GM12873 (cell line): ENCODE data around the gene FAAP100.

ENCODE experiments used
- TF ChIP-seq, protein P1 (sequence below): IDR thresholded peaks from 2 replicates; pipeline ENCODE4 v1.5.1; 2012; ENCODE audit warnings: low read depth, mild to moderate bottlenecking, moderate library complexity, low read length, control low read depth; ENCODE audit not compliant: insufficient read depth; ENCODE audit errors: missing control alignments

FAAP100 gene

DNA sequence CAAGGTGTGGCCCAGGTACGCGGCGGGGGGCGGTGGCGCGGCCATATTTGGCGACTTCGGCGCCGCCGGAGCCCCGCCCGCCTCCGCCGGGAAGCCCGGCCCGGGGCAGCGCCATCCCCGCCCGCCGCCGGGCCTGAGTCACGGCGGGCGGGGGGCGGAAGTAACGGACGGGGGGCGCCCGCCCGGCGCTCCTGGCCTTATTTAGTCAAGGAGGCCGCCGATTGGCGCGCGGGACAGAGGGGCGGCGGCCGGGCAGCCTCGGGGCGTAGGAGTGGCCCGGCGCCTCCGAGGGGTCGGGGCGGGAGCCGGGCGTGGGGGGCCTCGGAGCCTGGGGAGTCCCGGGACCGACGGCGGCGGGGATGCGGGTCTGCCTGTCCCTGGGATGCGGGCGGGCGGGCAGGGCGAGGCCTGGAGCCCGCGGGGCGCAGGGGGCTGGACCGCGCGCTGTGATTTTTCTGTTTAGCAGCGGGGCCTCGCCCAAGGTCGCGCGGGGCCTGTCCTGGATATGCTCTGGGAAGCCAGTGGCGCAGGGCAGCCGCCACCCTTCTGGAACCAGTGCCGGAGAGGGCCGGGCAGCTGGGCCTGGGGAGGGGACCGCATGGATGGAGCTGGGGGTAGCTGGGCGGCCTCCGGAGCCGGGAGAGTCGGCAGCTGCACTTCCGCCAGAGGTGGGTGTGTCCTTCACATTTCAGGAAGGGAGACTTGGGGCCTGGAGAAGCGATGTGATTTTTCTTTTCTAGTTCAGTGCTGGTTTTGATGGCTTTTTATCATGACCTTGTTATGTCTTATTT lies 37.2 kb downstream of the FAAP100 start:
- TF ChIP-seq, protein P1, sequence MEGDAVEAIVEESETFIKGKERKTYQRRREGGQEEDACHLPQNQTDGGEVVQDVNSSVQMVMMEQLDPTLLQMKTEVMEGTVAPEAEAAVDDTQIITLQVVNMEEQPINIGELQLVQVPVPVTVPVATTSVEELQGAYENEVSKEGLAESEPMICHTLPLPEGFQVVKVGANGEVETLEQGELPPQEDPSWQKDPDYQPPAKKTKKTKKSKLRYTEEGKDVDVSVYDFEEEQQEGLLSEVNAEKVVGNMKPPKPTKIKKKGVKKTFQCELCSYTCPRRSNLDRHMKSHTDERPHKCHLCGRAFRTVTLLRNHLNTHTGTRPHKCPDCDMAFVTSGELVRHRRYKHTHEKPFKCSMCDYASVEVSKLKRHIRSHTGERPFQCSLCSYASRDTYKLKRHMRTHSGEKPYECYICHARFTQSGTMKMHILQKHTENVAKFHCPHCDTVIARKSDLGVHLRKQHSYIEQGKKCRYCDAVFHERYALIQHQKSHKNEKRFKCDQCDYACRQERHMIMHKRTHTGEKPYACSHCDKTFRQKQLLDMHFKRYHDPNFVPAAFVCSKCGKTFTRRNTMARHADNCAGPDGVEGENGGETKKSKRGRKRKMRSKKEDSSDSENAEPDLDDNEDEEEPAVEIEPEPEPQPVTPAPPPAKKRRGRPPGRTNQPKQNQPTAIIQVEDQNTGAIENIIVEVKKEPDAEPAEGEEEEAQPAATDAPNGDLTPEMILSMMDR: no peak

DNA sequence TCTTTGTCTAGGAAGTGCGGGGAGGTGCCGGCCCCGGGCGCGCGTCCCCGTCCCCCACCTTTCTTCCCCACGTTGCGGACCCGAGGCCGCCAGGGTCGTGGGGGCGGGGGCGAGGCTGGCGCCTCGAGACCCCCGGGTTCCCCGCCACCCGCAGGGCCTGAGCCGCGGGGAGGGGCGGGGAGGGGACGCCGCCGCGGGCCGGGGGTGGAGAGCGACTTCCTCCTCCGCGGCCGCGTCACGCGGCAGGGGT lies 37.7 kb downstream of the FAAP100 start:
- TF ChIP-seq, protein P1: no peak

DNA sequence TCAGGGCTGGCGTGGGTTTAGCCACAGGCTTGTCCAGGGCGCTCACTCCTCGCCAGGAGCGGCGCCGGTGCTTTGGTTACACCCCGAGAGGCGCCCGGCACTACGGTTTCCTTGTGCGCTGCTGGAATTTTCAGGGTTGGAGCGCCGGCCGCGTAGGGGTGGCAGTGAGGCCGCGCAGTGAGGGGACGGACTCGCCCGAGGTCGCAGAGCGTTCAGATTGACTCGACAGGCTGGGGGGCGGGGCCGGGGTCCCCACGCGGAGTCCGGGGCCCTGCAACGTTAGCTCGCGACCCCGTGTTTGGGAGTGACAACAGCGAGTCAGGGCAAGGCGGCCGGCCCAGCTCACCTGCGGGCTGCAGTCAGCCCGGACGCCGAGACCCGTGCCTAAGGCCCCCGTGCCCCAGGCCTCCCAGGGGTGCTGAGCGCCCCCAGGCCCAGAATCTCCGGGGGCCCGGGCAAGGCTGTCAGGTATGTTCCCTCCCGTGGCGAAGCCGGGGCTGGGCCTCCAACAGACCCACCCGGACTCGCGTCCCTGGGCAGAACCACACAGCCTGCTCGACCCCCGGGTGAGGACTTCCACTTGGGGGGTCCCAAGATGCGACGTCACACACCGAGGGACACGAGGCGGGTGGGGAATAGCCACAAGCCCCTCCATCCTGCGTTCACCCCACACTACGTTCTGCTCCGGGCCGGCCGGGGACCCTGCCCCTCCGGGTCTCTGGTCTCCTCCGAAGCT lies 38.2 kb downstream of the FAAP100 start:
- TF ChIP-seq, protein P1: no peak

GRCh38 chr17:81513372-81513752 lies 38.8 kb downstream of the FAAP100 start:
- TF ChIP-seq, protein P1: no peak

GRCh38 chr17:81512562-81513371 lies 39.4 kb downstream of the FAAP100 start, which contains the start of gene ACTG1:
TSS of gene ACTG1 (minus strand) at chr17:81512799. CDS start at chr17:81512354, 445 bp downstream.
- TF ChIP-seq, protein P1: no peak

DNA sequence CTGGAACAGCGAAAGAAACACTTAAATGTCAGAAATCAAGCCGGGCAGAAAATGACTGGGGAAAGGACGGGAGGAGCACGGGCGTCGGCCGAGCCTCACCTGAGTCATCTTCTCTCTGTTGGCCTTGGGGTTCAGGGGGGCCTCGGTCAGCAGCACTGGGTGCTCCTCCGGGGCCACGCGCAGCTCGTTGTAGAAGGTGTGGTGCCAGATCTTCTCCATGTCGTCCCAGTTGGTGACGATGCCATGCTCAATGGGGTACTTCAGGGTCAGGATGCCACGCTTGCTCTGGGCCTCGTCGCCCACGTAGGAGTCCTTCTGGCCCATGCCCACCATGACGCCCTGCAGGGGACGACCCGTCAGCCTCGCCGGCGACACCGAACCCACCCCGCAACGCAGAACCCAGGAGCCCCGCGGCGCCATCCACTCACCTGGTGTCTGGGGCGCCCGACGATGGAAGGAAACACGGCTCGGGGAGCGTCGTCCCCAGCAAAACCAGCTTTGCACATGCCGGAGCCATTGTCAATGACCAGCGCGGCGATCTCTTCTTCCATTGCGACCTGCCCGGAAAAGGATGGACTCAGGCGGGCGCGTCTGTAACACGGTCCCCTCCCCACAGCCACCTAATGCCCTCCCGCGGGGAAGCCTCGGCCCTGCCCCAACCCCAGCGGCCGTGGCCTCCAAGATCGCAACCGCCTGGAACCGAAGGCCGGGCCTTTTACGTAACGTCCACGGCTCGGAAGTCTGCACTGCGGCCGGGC lies 40.2 kb downstream of the FAAP100 start:
- TF ChIP-seq, protein P1: no peak

GRCh38 chr17:81511554-81511803 lies 40.7 kb downstream of the FAAP100 start:
- TF ChIP-seq, protein P1: no peak
